Spinal cord (tissue), 10 donors: ENCODE measurements around the gene CUL2. TPM values are rescaled to one million over a fixed set of nuclear protein-coding genes. Genes with fewer than 3 reads are reported as not detected.
"Not testable (repeated sequence)": the region's sequence is repeated elsewhere in the genome, so short reads cannot be mapped to it uniquely, and the experiment has no call there.

Experiments
- DNase-seq, 6 donors: peaks; one replicate each; pipeline versions ENCODE4 v3.0.0 to v3.0.0-alpha.2; 2013 to 2015; ENCODE audit warnings: low spot score in 6 of 6, low read depth in 4 of 6
- H3K27ac ChIP-seq: one replicate; pipeline ENCODE4 v1.5.1; 2013; ENCODE audit warnings: low read depth, low read length, control low read depth
- H3K27me3 ChIP-seq: one replicate; pipeline ENCODE4 v1.6.1; 2013; ENCODE audit warnings: low read length; ENCODE audit not compliant: control insufficient read depth, insufficient read depth
- H3K36me3 ChIP-seq: one replicate; pipeline ENCODE4 v1.6.1; 2013; ENCODE audit warnings: low read length; ENCODE audit not compliant: control insufficient read depth, insufficient read depth
- H3K4me1 ChIP-seq: one replicate; pipeline ENCODE4 v1.6.1; 2013; ENCODE audit warnings: low read length; ENCODE audit not compliant: control insufficient read depth, insufficient read depth
- H3K4me3 ChIP-seq: one replicate; pipeline ENCODE4 v1.5.1; 2013; ENCODE audit warnings: low read depth, low read length, control low read depth
- H3K9me3 ChIP-seq: one replicate; pipeline ENCODE4 v1.6.1; 2013; ENCODE audit warnings: low read length; ENCODE audit not compliant: control insufficient read depth, insufficient read depth
- WGBS: methylation state at CpG from one replicate; pipeline ENCODE4 v1.1.5; 2013; ENCODE audit warnings: missing lambda C conversion rate; ENCODE audit not compliant: insufficient coverage; 5-methylcytosine and 5-hydroxymethylcytosine counted together
- polyA plus RNA-seq, 2 donors: library from polyadenylated mRNA; unstranded; fragments of 120-200 nt; gene quantifications; one replicate each; pipeline ENCODE4 v1.2.1, GENCODE V29; 2013; ENCODE audit not compliant: insufficient read length in 2 of 2
- total RNA-seq, 2 donors: library from RNA; depleted of rRNA in 1 of 2; stranded (reverse); fragments of 120-200 nt in 1 of 2; fragments of >200 nt in 1 of 2; gene quantifications; one replicate each; pipeline versions ENCODE4 v1.2.3 to v1.2.4, GENCODE V29; 2013 to 2014
- donor health status: healthy.

Gene CUL2
- total and polyA plus RNA-seq, 4 donors: 31.9 to 67.1 (median 46.4) TPM

DNA sequence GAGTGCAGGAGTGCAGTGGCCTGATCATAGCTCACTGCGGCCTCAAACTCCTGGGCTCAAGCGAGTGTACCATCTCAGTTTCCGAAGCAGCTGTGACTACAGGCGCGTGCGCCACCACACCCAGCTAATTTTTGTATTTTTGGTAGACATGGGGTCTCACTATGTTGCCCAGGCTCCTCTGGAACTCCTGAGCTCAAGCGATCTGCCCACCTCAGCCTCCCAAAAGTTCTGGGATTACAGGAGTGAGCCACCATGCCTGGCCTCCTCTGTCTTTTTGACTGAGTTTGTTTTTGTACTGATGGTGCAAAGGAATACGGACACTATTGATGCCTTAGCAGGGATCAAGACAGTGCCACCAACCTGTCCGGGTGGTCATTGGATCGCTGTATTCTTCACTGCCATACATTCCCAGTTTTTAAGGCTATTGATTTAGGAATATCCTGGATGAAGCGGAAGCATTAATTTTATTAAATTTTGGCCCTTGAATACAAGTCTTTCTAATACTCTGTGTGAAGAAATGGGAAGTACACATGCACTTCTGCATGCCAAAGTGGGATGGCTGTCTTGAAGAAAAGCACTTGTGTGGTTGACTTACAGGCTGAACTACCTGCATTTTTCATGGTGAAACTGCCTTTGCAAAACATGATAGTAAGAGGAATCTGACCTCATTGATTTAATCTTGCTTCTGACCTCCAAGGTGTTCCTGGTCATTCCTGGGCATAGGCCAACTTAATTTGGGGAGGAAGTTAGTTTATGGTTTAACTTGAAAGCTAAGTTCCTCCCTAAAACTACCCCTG, 2.1 kb upstream of the CUL2 start:
- H3K36me3 ChIP-seq: no peaks in the 10 kb centered on the region
- no peak overlapping the region for H3K4me3 ChIP-seq
- WGBS: 95% methylated on average over 8 of the region's 11 CpGs
- no peak for DNase-seq
- peaks cover 2% of the 10 kb centered on the region for H3K27me3 ChIP-seq
- peaks cover 12% of the 10 kb centered on the region for H3K4me1 ChIP-seq
- no peak overlapping the region for H3K27ac ChIP-seq
- no peaks in the 10 kb centered on the region for H3K9me3 ChIP-seq

DNA sequence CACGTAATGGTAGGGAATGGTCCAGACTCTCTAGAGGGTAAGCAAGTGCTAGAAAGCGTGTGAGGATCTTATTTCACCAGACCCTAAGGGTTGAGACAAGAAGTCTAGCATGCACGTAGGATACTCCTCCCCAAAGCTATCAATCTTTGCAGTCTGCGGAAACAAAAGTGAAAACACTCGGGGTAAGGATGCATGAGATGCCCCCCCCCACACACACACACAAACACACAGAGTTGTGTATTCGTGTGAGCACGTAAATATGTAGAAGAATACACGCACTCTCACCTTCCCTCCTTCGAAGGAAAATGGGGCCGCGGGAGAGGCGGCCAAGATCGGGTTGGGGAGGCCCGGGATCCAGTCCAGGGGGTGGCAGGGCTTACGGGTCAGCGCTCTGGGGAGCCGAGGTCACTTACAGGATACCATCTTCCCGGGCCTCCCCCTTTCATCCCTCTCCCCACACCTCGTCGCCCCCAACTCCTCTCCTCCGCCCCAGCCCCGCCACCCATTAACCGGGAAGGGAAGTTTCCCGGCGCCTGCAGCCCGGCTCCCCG, 455 bp downstream of the CUL2 start:
- Histone ChIP-seq H3K27ac (peak overlapping the region; percentile 8), H3K4me1 (peaks cover 14% of the 10 kb centered on the region), H3K9me3 (no peaks in the 10 kb centered on the region), H3K4me3 (peak overlapping the region; percentile 80), H3K36me3 (no peaks in the 10 kb centered on the region), H3K27me3 (no peaks in the 10 kb centered on the region)
- DNase-seq: peak in 3 of 6 donors; percentile 2 to 25 (median 12)
- WGBS: 0% methylated on average over 16 of the region's 27 CpGs

DNA sequence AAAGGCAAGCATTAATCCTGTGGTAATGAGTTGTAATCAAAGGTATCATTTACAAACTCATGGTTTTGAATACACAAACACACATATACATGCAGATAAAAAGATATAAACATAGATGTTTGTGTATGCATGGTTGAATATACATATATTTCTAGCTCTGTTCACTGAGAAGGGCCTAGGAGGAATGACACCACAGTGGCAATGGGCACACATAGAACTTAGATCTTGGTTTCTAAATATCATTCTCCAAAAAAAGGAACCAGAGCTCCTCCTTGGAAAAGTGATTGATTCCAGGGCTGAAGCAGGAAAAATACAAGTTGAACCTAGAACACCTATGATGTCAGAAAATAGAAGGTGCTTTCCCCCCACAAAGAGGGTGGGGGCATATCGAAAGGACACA, 6.9 kb downstream of the CUL2 start:
- WGBS: no CpG with 5 or more reads among the region's 1 CpG
- Histone ChIP-seq H3K9me3 (no peaks in the 10 kb centered on the region), H3K27me3 (no peaks in the 10 kb centered on the region), H3K36me3 (no peaks in the 10 kb centered on the region), H3K4me3 (no peak overlapping the region), H3K4me1 (peaks cover 5% of the 10 kb centered on the region), H3K27ac (no peak overlapping the region)
- DNase-seq: no peak

DNA sequence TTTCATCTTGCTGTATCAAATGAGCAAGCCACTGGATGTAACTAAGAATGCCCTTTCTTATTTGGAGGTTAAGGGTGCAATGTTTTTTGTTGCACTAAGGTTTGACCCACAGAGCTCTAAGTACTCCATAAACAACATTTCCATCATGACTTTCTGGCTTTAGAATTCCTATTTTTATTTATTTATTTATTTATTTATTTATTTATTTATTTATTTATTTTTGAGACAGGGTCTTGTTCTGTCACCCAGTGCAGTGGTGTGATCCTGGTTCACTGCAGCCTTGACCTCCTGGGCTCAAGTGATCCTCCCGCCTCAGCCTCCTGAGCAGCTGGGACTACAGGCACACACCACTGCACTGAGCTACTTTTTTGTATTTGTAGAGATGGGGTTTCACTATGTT, 9.9 kb downstream of the CUL2 start:
- not testable (repeated sequence) for H3K36me3 ChIP-seq, DNase-seq, H3K9me3 ChIP-seq, H3K4me3 ChIP-seq, H3K27me3 ChIP-seq, H3K27ac ChIP-seq, H3K4me1 ChIP-seq
- WGBS: no CpG with 5 or more reads among the region's 1 CpG

DNA sequence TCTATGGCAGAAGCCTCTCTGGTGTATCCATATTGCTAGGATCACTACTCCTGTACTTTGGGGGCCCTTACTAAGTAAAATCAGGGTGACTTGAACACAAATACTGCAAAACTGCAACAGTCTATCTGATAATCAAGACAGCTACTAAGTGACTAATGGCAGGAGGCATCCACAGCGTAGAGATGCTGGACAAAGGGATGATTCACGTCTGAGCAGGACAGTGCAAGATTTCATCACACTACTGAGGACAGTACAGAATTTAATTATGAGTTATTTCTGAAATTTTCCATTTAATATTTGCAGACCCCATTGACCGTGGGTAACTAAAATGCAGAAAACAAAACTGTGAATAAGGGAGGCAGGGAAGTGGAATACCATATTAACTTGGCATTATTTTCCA, 10.4 kb downstream of the CUL2 start:
- WGBS: no CpG with 5 or more reads among the region's 3 CpGs
- H3K27ac ChIP-seq: no peak overlapping the region
- no peaks in the 10 kb centered on the region for H3K4me1 ChIP-seq
- H3K9me3 ChIP-seq: no peaks in the 10 kb centered on the region
- no peak overlapping the region for H3K4me3 ChIP-seq
- H3K36me3 ChIP-seq: no peaks in the 10 kb centered on the region
- no peaks in the 10 kb centered on the region for H3K27me3 ChIP-seq
- no peak for DNase-seq

DNA sequence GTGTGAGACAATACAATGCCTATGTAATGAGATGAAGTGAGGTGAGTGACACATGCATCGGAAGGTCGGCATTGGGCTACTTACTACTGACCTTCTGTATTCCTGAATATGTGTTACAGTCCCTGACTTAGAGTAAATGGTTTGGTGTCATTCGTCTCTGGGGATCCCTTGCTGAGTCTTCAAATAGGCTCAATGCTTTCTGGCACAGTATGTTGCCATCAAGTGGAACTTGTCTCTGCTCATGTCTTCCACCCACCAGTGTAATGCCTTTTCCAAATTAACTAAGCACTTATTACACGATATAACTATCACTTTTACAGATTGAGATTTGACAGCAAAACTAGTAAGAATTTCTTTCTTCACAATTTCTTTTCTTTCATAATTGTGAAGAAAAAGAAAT, 10.9 kb downstream of the CUL2 start:
- Histone ChIP-seq H3K27ac (no peak overlapping the region), H3K9me3 (no peaks in the 10 kb centered on the region), H3K27me3 (no peaks in the 10 kb centered on the region), H3K36me3 (no peaks in the 10 kb centered on the region), H3K4me3 (no peak overlapping the region), H3K4me1 (no peaks in the 10 kb centered on the region)
- no peak for DNase-seq
- 86% methylated on average over 2 of the region's 4 CpGs for WGBS

DNA sequence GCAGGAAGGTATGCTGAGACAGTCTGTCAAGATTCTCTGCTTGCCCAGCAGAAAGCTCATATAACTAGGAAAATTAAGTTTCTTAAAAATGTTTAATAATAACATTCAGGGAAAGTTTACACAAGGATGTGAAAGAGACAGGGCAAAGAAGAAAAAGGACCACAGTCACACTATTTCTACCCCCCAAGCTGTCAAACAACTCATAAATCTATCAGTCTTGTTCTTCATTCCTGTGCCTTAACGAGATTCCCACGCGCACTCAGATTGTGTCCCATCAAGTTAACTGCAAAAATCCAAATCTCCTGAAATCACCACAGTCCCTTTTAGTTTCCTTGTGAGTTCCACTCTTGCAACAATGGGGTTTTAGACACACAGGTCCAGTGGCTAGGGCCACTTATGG, 14.9 kb downstream of the CUL2 start:
- H3K4me3 ChIP-seq: no peak overlapping the region
- no peak for DNase-seq
- no peaks in the 10 kb centered on the region for H3K36me3 ChIP-seq
- H3K27ac ChIP-seq: no peak overlapping the region
- H3K9me3 ChIP-seq: no peaks in the 10 kb centered on the region
- H3K27me3 ChIP-seq: no peaks in the 10 kb centered on the region
- no peaks in the 10 kb centered on the region for H3K4me1 ChIP-seq
- 100% methylated on average over 3 of the region's 3 CpGs for WGBS

DNA sequence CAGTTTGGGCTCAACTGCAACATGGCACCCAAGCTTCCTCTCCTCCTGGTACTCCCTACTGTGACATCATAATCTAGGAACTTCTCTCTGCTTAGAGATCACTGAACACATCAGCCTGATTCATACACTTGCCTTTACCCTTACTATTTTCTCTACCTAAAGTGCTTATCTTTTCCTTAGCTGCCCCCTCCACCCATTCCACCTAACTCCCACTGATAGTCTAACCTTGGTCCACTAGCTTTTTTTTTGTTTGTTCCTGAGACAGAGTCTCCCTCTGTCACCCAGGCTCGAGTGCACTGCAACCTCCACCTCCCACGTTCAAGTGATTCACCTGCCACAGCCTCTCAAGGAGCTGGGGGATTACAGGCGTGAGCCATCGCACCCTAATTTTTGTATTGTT, 15.9 kb downstream of the CUL2 start:
- Histone ChIP-seq H3K27me3 (no peaks in the 10 kb centered on the region), H3K4me1 (no peaks in the 10 kb centered on the region), H3K27ac (no peak overlapping the region), H3K36me3 (peaks cover under 1% of the 10 kb centered on the region), H3K9me3 (no peaks in the 10 kb centered on the region), H3K4me3 (no peak overlapping the region)
- 100% methylated on average over 2 of the region's 4 CpGs for WGBS
- no peak for DNase-seq

DNA sequence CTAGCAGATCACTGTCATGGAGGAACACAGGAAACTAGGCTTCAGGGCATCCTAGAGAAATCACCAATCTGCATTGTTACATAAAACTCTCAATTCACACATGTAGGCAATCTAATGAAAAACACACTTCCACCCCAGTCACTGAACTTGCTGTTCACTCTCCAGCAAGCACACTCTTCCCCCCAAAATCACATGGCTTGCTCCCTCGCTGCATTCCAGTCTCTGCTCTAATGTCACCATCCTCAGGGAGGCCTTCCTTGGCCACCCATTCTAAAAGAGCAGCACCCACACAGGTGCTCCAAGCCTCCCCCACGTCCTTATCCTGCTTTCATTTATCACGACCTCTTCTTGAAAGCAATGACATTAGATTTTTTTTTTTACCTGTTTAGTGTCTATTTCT, 19.6 kb downstream of the CUL2 start:
- no peak overlapping the region for H3K4me3 ChIP-seq
- H3K36me3 ChIP-seq: peaks cover 15% of the 10 kb centered on the region
- 93% methylated on average over 1 of the region's 3 CpGs for WGBS
- no peaks in the 10 kb centered on the region for H3K27me3 ChIP-seq
- H3K4me1 ChIP-seq: no peaks in the 10 kb centered on the region
- DNase-seq: no peak
- H3K9me3 ChIP-seq: no peaks in the 10 kb centered on the region
- H3K27ac ChIP-seq: no peak overlapping the region

DNA sequence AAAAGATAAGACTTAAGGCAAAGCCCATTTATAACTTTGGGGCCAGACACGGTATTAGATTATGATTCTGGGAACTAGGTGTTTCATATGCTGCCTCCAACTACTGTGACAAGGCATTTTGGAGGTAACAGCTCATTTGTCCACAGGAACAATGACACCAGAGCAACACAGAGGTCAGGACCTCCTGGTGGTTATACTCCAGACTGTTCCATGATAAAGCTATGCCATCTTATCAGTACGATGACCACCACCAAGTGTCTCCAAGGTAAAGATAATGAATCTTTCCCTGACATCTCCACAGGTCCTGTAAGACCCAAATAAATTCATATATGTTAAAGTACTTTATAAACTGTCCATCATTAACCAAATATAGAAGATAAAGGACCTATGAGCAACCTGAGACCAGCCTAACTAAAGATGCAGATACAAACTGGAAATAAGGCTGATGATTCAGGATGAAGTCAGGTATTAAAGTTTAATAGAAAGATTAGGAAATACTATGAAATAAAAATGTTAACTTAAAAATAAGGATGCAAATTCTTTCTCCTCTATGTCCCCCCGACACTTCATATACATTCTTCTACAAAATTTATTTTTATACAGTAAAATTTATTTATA, 26.2 kb downstream of the CUL2 start:
- H3K9me3 ChIP-seq: no peaks in the 10 kb centered on the region
- no peak for DNase-seq
- peaks cover 18% of the 10 kb centered on the region for H3K36me3 ChIP-seq
- no peaks in the 10 kb centered on the region for H3K4me1 ChIP-seq
- no peak overlapping the region for H3K27ac ChIP-seq
- WGBS: no CpG with 5 or more reads among the region's 3 CpGs
- no peak overlapping the region for H3K4me3 ChIP-seq
- H3K27me3 ChIP-seq: no peaks in the 10 kb centered on the region
